Measurements from ENCODE around the gene CSMD2. TPM values are rescaled to one million over a fixed set of nuclear protein-coding genes. Genes with fewer than 3 reads are reported as not detected.

The CSMD2 gene
- polyA plus RNA-seq, 2 donors, result 0.02 to 0.08 TPM

GRCh38 chr1:33853431-33853830 is 311.6 kb downstream of the CSMD2 start:
- no peak overlapping the region for H3K4me3 ChIP-seq (ENCODE audit: low read depth in 1 of 2, low read length in 2 of 2)
- H3K4me1 ChIP-seq (ENCODE audit: control insufficient read depth in 2 of 2, insufficient read depth in 2 of 2, low read length in 1 of 2), result no peaks in the 10 kb centered on the region
- H3K27me3 ChIP-seq (ENCODE audit: control insufficient read depth in 1 of 2, insufficient read depth in 2 of 2, low read length in 2 of 2), result peaks cover 0 to 3% of the 10 kb centered on the region in 2 donors
- WGBS, 2 donors, result 21 to 31% methylated on average over 1 of the region's 1 CpG
- H3K36me3 ChIP-seq (ENCODE audit: control insufficient read depth in 2 of 2, insufficient read depth in 2 of 2, low read length in 1 of 2), result no peaks in the 10 kb centered on the region
- no peak overlapping the region for H3K27ac ChIP-seq (ENCODE audit: low read depth in 2 of 2, low read length in 1 of 2)
- no peaks in the 10 kb centered on the region for H3K9me3 ChIP-seq (ENCODE audit: control insufficient read depth in 2 of 2, insufficient read depth in 1 of 2, low read depth in 1 of 2, low read length in 1 of 2)

GRCh38 chr1:33852711-33853110 is 312.3 kb downstream of the CSMD2 start:
- no peak overlapping the region for H3K27ac ChIP-seq (ENCODE audit: low read depth in 2 of 2, low read length in 1 of 2)
- H3K27me3 ChIP-seq (ENCODE audit: control insufficient read depth in 1 of 2, insufficient read depth in 2 of 2, low read length in 2 of 2), result peaks cover 0 to 3% of the 10 kb centered on the region in 2 donors
- no peaks in the 10 kb centered on the region for H3K9me3 ChIP-seq (ENCODE audit: control insufficient read depth in 2 of 2, insufficient read depth in 1 of 2, low read depth in 1 of 2, low read length in 1 of 2)
- H3K4me1 ChIP-seq (ENCODE audit: control insufficient read depth in 2 of 2, insufficient read depth in 2 of 2, low read length in 1 of 2), result no peaks in the 10 kb centered on the region
- H3K36me3 ChIP-seq (ENCODE audit: control insufficient read depth in 2 of 2, insufficient read depth in 2 of 2, low read length in 1 of 2), result no peaks in the 10 kb centered on the region
- no peak overlapping the region for H3K4me3 ChIP-seq (ENCODE audit: low read depth in 1 of 2, low read length in 2 of 2)

GRCh38 chr1:33850481-33850880 is 314.5 kb downstream of the CSMD2 start:
- no peaks in the 10 kb centered on the region for H3K36me3 ChIP-seq (ENCODE audit: control insufficient read depth in 2 of 2, insufficient read depth in 2 of 2, low read length in 1 of 2)
- no peaks in the 10 kb centered on the region for H3K9me3 ChIP-seq (ENCODE audit: control insufficient read depth in 2 of 2, insufficient read depth in 1 of 2, low read depth in 1 of 2, low read length in 1 of 2)
- H3K4me1 ChIP-seq (ENCODE audit: control insufficient read depth in 2 of 2, insufficient read depth in 2 of 2, low read length in 1 of 2), result no peaks in the 10 kb centered on the region
- no peaks in the 10 kb centered on the region for H3K27me3 ChIP-seq (ENCODE audit: control insufficient read depth in 1 of 2, insufficient read depth in 2 of 2, low read length in 2 of 2)
- no peak overlapping the region for H3K4me3 ChIP-seq (ENCODE audit: low read depth in 1 of 2, low read length in 2 of 2)
- no peak overlapping the region for H3K27ac ChIP-seq (ENCODE audit: low read depth in 2 of 2, low read length in 1 of 2)
- WGBS, 2 donors, result 83 to 90% methylated on average over 1 of the region's 1 CpG

- no peaks in the 10 kb centered on the region for H3K9me3 ChIP-seq (ENCODE audit: control insufficient read depth in 2 of 2, insufficient read depth in 1 of 2, low read depth in 1 of 2, low read length in 1 of 2)
- H3K36me3 ChIP-seq (ENCODE audit: control insufficient read depth in 2 of 2, insufficient read depth in 2 of 2, low read length in 1 of 2), result no peaks in the 10 kb centered on the region
- peaks cover 0 to under 1% of the 10 kb centered on the region in 2 donors for H3K4me1 ChIP-seq (ENCODE audit: control insufficient read depth in 2 of 2, insufficient read depth in 2 of 2, low read length in 1 of 2)
- H3K27ac ChIP-seq (ENCODE audit: low read depth in 2 of 2, low read length in 1 of 2), result no peak overlapping the region
- H3K27me3 ChIP-seq (ENCODE audit: control insufficient read depth in 1 of 2, insufficient read depth in 2 of 2, low read length in 2 of 2), result no peaks in the 10 kb centered on the region
- H3K4me3 ChIP-seq (ENCODE audit: low read depth in 1 of 2, low read length in 2 of 2), result no peak overlapping the region
- WGBS, 2 donors, result 73 to 84% methylated on average over 1 of the region's 1 CpG
These were observed 315.8 kb downstream of the CSMD2 start for GRCh38 chr1:33849211-33849610.

- no peaks in the 10 kb centered on the region for H3K36me3 ChIP-seq (ENCODE audit: control insufficient read depth in 2 of 2, insufficient read depth in 2 of 2, low read length in 1 of 2)
- peaks cover 0 to 2% of the 10 kb centered on the region in 2 donors for H3K4me1 ChIP-seq (ENCODE audit: control insufficient read depth in 2 of 2, insufficient read depth in 2 of 2, low read length in 1 of 2)
- WGBS, 2 donors, result 53 to 66% methylated on average over 4 of the region's 4 CpGs
- H3K27ac ChIP-seq (ENCODE audit: low read depth in 2 of 2, low read length in 1 of 2), result no peak overlapping the region
- no peaks in the 10 kb centered on the region for H3K27me3 ChIP-seq (ENCODE audit: control insufficient read depth in 1 of 2, insufficient read depth in 2 of 2, low read length in 2 of 2)
- no peaks in the 10 kb centered on the region for H3K9me3 ChIP-seq (ENCODE audit: control insufficient read depth in 2 of 2, insufficient read depth in 1 of 2, low read depth in 1 of 2, low read length in 1 of 2)
- H3K4me3 ChIP-seq (ENCODE audit: low read depth in 1 of 2, low read length in 2 of 2), result no peak overlapping the region
These were observed 316.7 kb downstream of the CSMD2 start for GRCh38 chr1:33848205-33848937.

GRCh38 chr1:33846861-33847260 is 318.2 kb downstream of the CSMD2 start:
- no peaks in the 10 kb centered on the region for H3K9me3 ChIP-seq (ENCODE audit: control insufficient read depth in 2 of 2, insufficient read depth in 1 of 2, low read depth in 1 of 2, low read length in 1 of 2)
- H3K27ac ChIP-seq (ENCODE audit: low read depth in 2 of 2, low read length in 1 of 2), result no peak overlapping the region
- 93 to 96% methylated on average over 8 of the region's 8 CpGs for WGBS, 2 donors
- H3K27me3 ChIP-seq (ENCODE audit: control insufficient read depth in 1 of 2, insufficient read depth in 2 of 2, low read length in 2 of 2), result no peaks in the 10 kb centered on the region
- no peak overlapping the region for H3K4me3 ChIP-seq (ENCODE audit: low read depth in 1 of 2, low read length in 2 of 2)
- no peaks in the 10 kb centered on the region for H3K36me3 ChIP-seq (ENCODE audit: control insufficient read depth in 2 of 2, insufficient read depth in 2 of 2, low read length in 1 of 2)
- peaks cover 0 to 2% of the 10 kb centered on the region in 2 donors for H3K4me1 ChIP-seq (ENCODE audit: control insufficient read depth in 2 of 2, insufficient read depth in 2 of 2, low read length in 1 of 2)

- Histone ChIP-seq H3K4me1 (ENCODE audit: control insufficient read depth in 2 of 2, insufficient read depth in 2 of 2, low read length in 1 of 2) (peaks cover 0 to 2% of the 10 kb centered on the region in 2 donors), H3K27me3 (ENCODE audit: control insufficient read depth in 1 of 2, insufficient read depth in 2 of 2, low read length in 2 of 2) (no peaks in the 10 kb centered on the region), H3K36me3 (ENCODE audit: control insufficient read depth in 2 of 2, insufficient read depth in 2 of 2, low read length in 1 of 2) (no peaks in the 10 kb centered on the region), H3K27ac (ENCODE audit: low read depth in 2 of 2, low read length in 1 of 2) (no peak overlapping the region), H3K9me3 (ENCODE audit: control insufficient read depth in 2 of 2, insufficient read depth in 1 of 2, low read depth in 1 of 2, low read length in 1 of 2) (no peaks in the 10 kb centered on the region), H3K4me3 (ENCODE audit: low read depth in 1 of 2, low read length in 2 of 2) (no peak overlapping the region)
- 65 to 76% methylated on average over 5 of the region's 5 CpGs for WGBS, 2 donors
These were observed 320.9 kb downstream of the CSMD2 start for GRCh38 chr1:33844166-33844565.

GRCh38 chr1:33842348-33842747 is 322.7 kb downstream of the CSMD2 start:
- H3K4me1 ChIP-seq (ENCODE audit: control insufficient read depth in 2 of 2, insufficient read depth in 2 of 2, low read length in 1 of 2), result peaks cover 0 to 2% of the 10 kb centered on the region in 2 donors
- H3K27me3 ChIP-seq (ENCODE audit: control insufficient read depth in 1 of 2, insufficient read depth in 2 of 2, low read length in 2 of 2), result no peaks in the 10 kb centered on the region
- no peak overlapping the region for H3K27ac ChIP-seq (ENCODE audit: low read depth in 2 of 2, low read length in 1 of 2)
- H3K4me3 ChIP-seq (ENCODE audit: low read depth in 1 of 2, low read length in 2 of 2), result no peak overlapping the region
- no peaks in the 10 kb centered on the region for H3K36me3 ChIP-seq (ENCODE audit: control insufficient read depth in 2 of 2, insufficient read depth in 2 of 2, low read length in 1 of 2)
- 91% methylated on average over 5 of the region's 5 CpGs for WGBS, 2 donors
- no peaks in the 10 kb centered on the region for H3K9me3 ChIP-seq (ENCODE audit: control insufficient read depth in 2 of 2, insufficient read depth in 1 of 2, low read depth in 1 of 2, low read length in 1 of 2)

GRCh38 chr1:33841494-33841893 is 323.5 kb downstream of the CSMD2 start:
- H3K4me1 ChIP-seq (ENCODE audit: control insufficient read depth in 2 of 2, insufficient read depth in 2 of 2, low read length in 1 of 2), result peaks cover 0 to 2% of the 10 kb centered on the region in 2 donors
- WGBS, 2 donors, result 38% methylated on average over 1 of the region's 1 CpG
- H3K27me3 ChIP-seq (ENCODE audit: control insufficient read depth in 1 of 2, insufficient read depth in 2 of 2, low read length in 2 of 2), result no peaks in the 10 kb centered on the region
- H3K4me3 ChIP-seq (ENCODE audit: low read depth in 1 of 2, low read length in 2 of 2), result no peak overlapping the region
- H3K9me3 ChIP-seq (ENCODE audit: control insufficient read depth in 2 of 2, insufficient read depth in 1 of 2, low read depth in 1 of 2, low read length in 1 of 2), result no peaks in the 10 kb centered on the region
- H3K36me3 ChIP-seq (ENCODE audit: control insufficient read depth in 2 of 2, insufficient read depth in 2 of 2, low read length in 1 of 2), result no peaks in the 10 kb centered on the region
- H3K27ac ChIP-seq (ENCODE audit: low read depth in 2 of 2, low read length in 1 of 2), result no peak overlapping the region

- H3K4me3 ChIP-seq (ENCODE audit: low read depth in 1 of 2, low read length in 2 of 2), result no peak overlapping the region
- no peaks in the 10 kb centered on the region for H3K36me3 ChIP-seq (ENCODE audit: control insufficient read depth in 2 of 2, insufficient read depth in 2 of 2, low read length in 1 of 2)
- H3K27ac ChIP-seq (ENCODE audit: low read depth in 2 of 2, low read length in 1 of 2), result no peak overlapping the region
- H3K9me3 ChIP-seq (ENCODE audit: control insufficient read depth in 2 of 2, insufficient read depth in 1 of 2, low read depth in 1 of 2, low read length in 1 of 2), result no peaks in the 10 kb centered on the region
- 88 to 93% methylated on average over 3 of the region's 3 CpGs for WGBS, 2 donors
- no peaks in the 10 kb centered on the region for H3K27me3 ChIP-seq (ENCODE audit: control insufficient read depth in 1 of 2, insufficient read depth in 2 of 2, low read length in 2 of 2)
- no peaks in the 10 kb centered on the region for H3K4me1 ChIP-seq (ENCODE audit: control insufficient read depth in 2 of 2, insufficient read depth in 2 of 2, low read length in 1 of 2)
These were observed 327.4 kb downstream of the CSMD2 start for GRCh38 chr1:33837635-33838034.
